ENCODE measurements around the gene EIF3A.

DNA sequence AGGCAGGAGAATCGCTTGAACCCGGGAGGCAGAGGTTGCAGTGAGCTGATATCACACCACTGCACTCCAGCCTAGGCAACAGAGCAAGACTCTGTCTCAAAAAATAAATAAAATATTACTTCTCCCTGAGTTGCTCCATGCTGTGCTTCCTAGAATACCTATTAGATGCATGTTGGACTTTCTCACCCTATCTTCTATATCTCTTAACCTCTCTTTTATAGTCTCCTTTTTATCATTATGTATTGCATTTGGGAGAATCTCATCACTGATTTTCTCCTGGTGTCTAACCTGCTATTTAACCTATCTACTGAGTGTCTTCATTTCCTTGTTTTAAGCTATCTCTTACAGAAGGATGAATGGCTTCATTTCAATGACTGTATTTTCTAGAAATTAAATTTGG is 83.2 kb downstream of the EIF3A start:
- TF ChIP-seq, protein P1, sequence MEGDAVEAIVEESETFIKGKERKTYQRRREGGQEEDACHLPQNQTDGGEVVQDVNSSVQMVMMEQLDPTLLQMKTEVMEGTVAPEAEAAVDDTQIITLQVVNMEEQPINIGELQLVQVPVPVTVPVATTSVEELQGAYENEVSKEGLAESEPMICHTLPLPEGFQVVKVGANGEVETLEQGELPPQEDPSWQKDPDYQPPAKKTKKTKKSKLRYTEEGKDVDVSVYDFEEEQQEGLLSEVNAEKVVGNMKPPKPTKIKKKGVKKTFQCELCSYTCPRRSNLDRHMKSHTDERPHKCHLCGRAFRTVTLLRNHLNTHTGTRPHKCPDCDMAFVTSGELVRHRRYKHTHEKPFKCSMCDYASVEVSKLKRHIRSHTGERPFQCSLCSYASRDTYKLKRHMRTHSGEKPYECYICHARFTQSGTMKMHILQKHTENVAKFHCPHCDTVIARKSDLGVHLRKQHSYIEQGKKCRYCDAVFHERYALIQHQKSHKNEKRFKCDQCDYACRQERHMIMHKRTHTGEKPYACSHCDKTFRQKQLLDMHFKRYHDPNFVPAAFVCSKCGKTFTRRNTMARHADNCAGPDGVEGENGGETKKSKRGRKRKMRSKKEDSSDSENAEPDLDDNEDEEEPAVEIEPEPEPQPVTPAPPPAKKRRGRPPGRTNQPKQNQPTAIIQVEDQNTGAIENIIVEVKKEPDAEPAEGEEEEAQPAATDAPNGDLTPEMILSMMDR (IDR thresholded peaks at IDR 0.05) = no peak
- no peak for TF ChIP-seq POLR2AphosphoS5 (IDR thresholded peaks at IDR 0.05; ENCODE audit: insufficient read depth in 1 of 2, low read depth in 1 of 2)
